Endodermal cell (in vitro differentiated cells): ENCODE results near the gene GYPA. TPM values are rescaled to one million over a fixed set of nuclear protein-coding genes. Genes with fewer than 3 reads are reported as not detected.
"Not testable (repeated sequence)": the region's sequence is repeated elsewhere in the genome, so short reads cannot be mapped to it uniquely, and the experiment has no call there.

Experiments used
- DNase-seq: peaks from one replicate; pipeline ENCODE4 v3.0.0-alpha.2; 2017
- H3K27ac ChIP-seq: 2 replicates; pipeline ENCODE4 v1.5.1; 2013; ENCODE audit warnings: mild to moderate bottlenecking, low read depth, low read length, moderate library complexity
- H3K27me3 ChIP-seq: 2 replicates; pipeline ENCODE4 v1.6.1; 2013; ENCODE audit warnings: mild to moderate bottlenecking, low read length, moderate library complexity; ENCODE audit not compliant: insufficient read depth, control insufficient read depth, poor library complexity, severe bottlenecking
- H3K36me3 ChIP-seq: 2 replicates; pipeline ENCODE4 v1.7.0; 2013; ENCODE audit warnings: mild to moderate bottlenecking, low read length, moderate library complexity; ENCODE audit not compliant: control insufficient read depth, insufficient read depth
- H3K4me1 ChIP-seq: one replicate; pipeline ENCODE4 v1.7.0; 2013; ENCODE audit warnings: low read length; ENCODE audit not compliant: control insufficient read depth, insufficient read depth
- H3K4me3 ChIP-seq: 2 replicates; pipeline ENCODE4 v1.5.1; 2013; ENCODE audit warnings: mild to moderate bottlenecking, low read length, moderate library complexity
- H3K9ac ChIP-seq: 2 replicates; pipeline ENCODE4 v1.6.1; 2013; ENCODE audit warnings: mild to moderate bottlenecking, low read length, moderate library complexity; ENCODE audit not compliant: poor library complexity, severe bottlenecking; ENCODE audit errors: extremely low read depth
- H3K9me3 ChIP-seq: 2 replicates; pipeline ENCODE4 v1.6.1; 2013; ENCODE audit warnings: mild to moderate bottlenecking, low read length, moderate library complexity; ENCODE audit not compliant: control insufficient read depth
- H3K27ac Mint-ChIP-seq: 2 replicates; pipeline ENCODE4 v1.8.0; 2020; ENCODE audit warnings: mixed read lengths
- H3K27me3 Mint-ChIP-seq: 2 replicates; pipeline ENCODE4 v1.8.0; 2021; ENCODE audit warnings: mild to moderate bottlenecking, mixed read lengths; ENCODE audit not compliant: insufficient read depth
- H3K36me3 Mint-ChIP-seq: 2 replicates; pipeline ENCODE4 v1.8.0; 2020; ENCODE audit warnings: low read depth, mixed read lengths
- H3K4me1 Mint-ChIP-seq: 2 replicates; pipeline ENCODE4 v1.8.0; 2020; ENCODE audit warnings: mixed read lengths
- H3K4me3 Mint-ChIP-seq: 2 replicates; pipeline ENCODE4 v1.8.0; 2020; ENCODE audit warnings: mild to moderate bottlenecking, moderate library complexity, mixed read lengths
- H3K9me3 Mint-ChIP-seq: 2 replicates; pipeline ENCODE4 v1.8.0; 2020; ENCODE audit warnings: mild to moderate bottlenecking, mixed read lengths
- whole genome bisulfite sequencing, 2 experiments: methylation state at CpG; one replicate each; pipeline versions ENCODE4 v1.1.5 to v1.1.7; 2013; ENCODE audit warnings: missing lambda C conversion rate in 2 of 2, mixed read lengths in 1 of 2; ENCODE audit not compliant: insufficient coverage in 1 of 2, insufficient read length in 1 of 2; 5-methylcytosine and 5-hydroxymethylcytosine counted together
- long read RNA-seq, 4 experiments: library from polyadenylated mRNA in 2 of 4; library from RNA in 1 of 4; library from capped mRNA in 1 of 4; stranded (forward) in 3 of 4; unstranded in 1 of 4; transcript quantifications; one replicate each; pipeline ENCODE4 v2.0.0, GENCODE V29; 2020 to 2021; ENCODE audit warnings: inconsistent platforms in 1 of 4
- polyA plus RNA-seq, 2 experiments: library from polyadenylated mRNA; stranded (reverse); fragments of 50-300 nt; gene quantifications; one replicate each; pipeline ENCODE4 v1.2.3, GENCODE V29; 2013
- total RNA-seq, 2 donors: library from RNA; stranded (reverse); fragmentation: NEBNext Ultra II Directional in 1 of 2; extraction: Animal tissue kit (Norgen Biotek cat#: 25700) in 1 of 2; gene quantifications; 2 replicates in 1 of 2; 3 replicates in 1 of 2; pipeline ENCODE4 v1.2.1, GENCODE V29; 2021
- TF ChIP-seq, protein P1 (sequence below): fragments of 200-600 bp; sonication (generic); conservative IDR thresholded peaks from 2 replicates; pipeline ENCODE4 v1.5.0; 2021; ENCODE audit warnings: antibody characterized with exemption, mild to moderate bottlenecking

Gene GYPA
- total RNA-seq = under 1 TPM in 1 of 2 donors, not detected in 1; 0.58 TPM
- polyA plus RNA-seq (2013, experiment 1 of 2) = 1.7 TPM
- polyA plus RNA-seq (2013, experiment 2 of 2) = 3.0 TPM
- long read RNA-seq, experiment 1 = 0 reads
- long read RNA-seq, experiment 2 = 0 reads
- long read RNA-seq, experiment 3 = 0 reads
- long read RNA-seq, experiment 4 = 0 reads

DNA sequence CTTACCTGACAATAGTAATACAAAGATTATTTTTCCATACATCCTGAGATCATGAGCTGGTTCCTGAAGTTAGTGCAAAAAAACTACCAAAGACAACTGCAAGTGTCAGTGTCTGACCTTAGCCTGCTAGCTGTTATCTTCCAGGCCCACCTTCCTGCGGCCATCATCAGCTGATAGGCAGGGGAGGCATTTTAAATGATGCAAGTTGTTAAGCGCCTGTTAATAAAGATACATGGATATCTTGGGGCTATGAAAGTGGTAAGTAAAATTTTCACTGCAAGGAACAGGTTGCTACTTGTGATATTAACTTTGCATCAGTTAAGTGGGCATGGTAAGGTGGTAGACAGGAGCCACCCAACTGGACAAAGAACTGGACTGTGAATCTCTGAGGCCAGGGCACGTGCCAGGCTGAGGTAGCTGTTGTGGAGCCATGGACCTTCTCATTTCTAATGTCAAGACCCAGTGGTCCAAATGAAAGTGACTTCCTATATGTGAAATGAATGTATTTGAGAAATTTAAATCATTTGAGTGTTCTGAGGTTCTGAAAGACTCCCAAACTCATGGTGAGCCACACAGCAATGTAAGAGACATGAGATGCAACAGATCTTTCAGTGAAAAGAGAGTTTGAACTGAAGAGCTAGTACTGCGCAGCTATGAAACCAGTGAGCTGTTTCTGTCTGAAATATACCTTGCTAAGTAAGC, at the start of gene GYPA:
GYPA (minus strand) TSS at position 125 of the 702 bp plus-strand sequence; CDS start at position 42, 83 bp downstream.
- 96% methylated on average over 4 of the region's 4 CpGs; no CpG with 5 or more reads in 1 of the 2 experiments for WGBS, 2 experiments
- H3K4me3 Mint-ChIP-seq, H3K4me1 Mint-ChIP-seq, H3K4me1 ChIP-seq, H3K27me3 ChIP-seq, H3K27me3 Mint-ChIP-seq, H3K36me3 Mint-ChIP-seq, H3K27ac ChIP-seq, H3K9me3 Mint-ChIP-seq, H3K9me3 ChIP-seq, DNase-seq, H3K36me3 ChIP-seq, H3K9ac ChIP-seq, H3K4me3 ChIP-seq, H3K27ac Mint-ChIP-seq: not testable (repeated sequence)

- no peak overlapping the region for H3K27ac Mint-ChIP-seq
- H3K4me1 Mint-ChIP-seq = peaks cover 16% of the 10 kb centered on the region
Observed at GRCh38 chr4:144190009-144190408, 49.5 kb upstream of the GYPA start.

DNA sequence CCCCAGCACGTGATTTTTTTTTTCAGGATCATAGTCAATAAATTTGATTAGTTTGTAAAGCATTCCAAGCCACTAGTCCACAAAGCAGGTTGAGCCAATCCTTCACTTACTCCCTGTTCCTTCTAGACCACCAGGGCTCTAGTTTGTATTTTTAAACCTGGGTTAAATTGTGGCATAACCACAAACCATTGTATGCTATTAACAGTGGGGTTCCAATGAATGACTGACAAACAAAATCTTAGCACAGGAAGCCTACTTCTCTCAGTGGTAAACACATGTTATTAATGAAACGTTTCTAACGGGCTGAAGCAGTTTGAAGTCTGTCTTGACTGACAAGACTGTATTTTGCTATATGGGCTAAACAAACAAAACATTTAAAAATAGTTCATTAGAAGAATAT, 48.6 kb upstream of the GYPA start:
- Mint-ChIP-seq H3K27me3 (peaks cover 3% of the 10 kb centered on the region), H3K36me3 (no peaks in the 10 kb centered on the region), H3K4me3 (no peak overlapping the region), H3K4me1 (peaks cover 16% of the 10 kb centered on the region), H3K27ac (no peak overlapping the region), H3K9me3 (peaks cover 2% of the 10 kb centered on the region)
- H3K27ac ChIP-seq = no peak overlapping the region
- H3K9me3 ChIP-seq = no peaks in the 10 kb centered on the region
- H3K4me3 ChIP-seq = no peak overlapping the region
- no peak for DNase-seq
- no peaks in the 10 kb centered on the region for H3K36me3 ChIP-seq
- TF ChIP-seq, protein P1, sequence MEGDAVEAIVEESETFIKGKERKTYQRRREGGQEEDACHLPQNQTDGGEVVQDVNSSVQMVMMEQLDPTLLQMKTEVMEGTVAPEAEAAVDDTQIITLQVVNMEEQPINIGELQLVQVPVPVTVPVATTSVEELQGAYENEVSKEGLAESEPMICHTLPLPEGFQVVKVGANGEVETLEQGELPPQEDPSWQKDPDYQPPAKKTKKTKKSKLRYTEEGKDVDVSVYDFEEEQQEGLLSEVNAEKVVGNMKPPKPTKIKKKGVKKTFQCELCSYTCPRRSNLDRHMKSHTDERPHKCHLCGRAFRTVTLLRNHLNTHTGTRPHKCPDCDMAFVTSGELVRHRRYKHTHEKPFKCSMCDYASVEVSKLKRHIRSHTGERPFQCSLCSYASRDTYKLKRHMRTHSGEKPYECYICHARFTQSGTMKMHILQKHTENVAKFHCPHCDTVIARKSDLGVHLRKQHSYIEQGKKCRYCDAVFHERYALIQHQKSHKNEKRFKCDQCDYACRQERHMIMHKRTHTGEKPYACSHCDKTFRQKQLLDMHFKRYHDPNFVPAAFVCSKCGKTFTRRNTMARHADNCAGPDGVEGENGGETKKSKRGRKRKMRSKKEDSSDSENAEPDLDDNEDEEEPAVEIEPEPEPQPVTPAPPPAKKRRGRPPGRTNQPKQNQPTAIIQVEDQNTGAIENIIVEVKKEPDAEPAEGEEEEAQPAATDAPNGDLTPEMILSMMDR = no peak
- H3K27me3 ChIP-seq = no peaks in the 10 kb centered on the region
- WGBS, 2 experiments = 81 to 100% methylated on average over 1 to 3 of the region's 3 CpGs
- no peaks in the 10 kb centered on the region for H3K4me1 ChIP-seq
- H3K9ac ChIP-seq = no peak overlapping the region

More at GRCh38 chr4:144190009-144190408, 49.5 kb upstream of the GYPA start:
- no peak overlapping the region for H3K27ac ChIP-seq
- H3K27me3 Mint-ChIP-seq = peaks cover 3% of the 10 kb centered on the region
- 8 to 9% methylated on average over 1 to 2 of the region's 2 CpGs for WGBS, 2 experiments
- TF ChIP-seq, protein P1 = no peak
- H3K4me3 ChIP-seq = no peak overlapping the region
- no peaks in the 10 kb centered on the region for H3K27me3 ChIP-seq
- H3K9me3 Mint-ChIP-seq = peaks cover 5% of the 10 kb centered on the region
- no peaks in the 10 kb centered on the region for H3K4me1 ChIP-seq
- H3K9ac ChIP-seq = no peak overlapping the region
- DNase-seq = no peak
- no peaks in the 10 kb centered on the region for H3K36me3 ChIP-seq
- H3K4me3 Mint-ChIP-seq = no peak overlapping the region
- H3K9me3 ChIP-seq = no peaks in the 10 kb centered on the region
- no peaks in the 10 kb centered on the region for H3K36me3 Mint-ChIP-seq
